CD4-positive, alpha-beta T cell treated with Interleukin-2 at 100 ng/mL for 4 hours (primary cell): ENCODE measurements around the gene DUSP19.
A peak's percentile ranks its signal among the peaks of the same experiment; 100 is the strongest.
"Not testable (repeated sequence)": the region's sequence is repeated elsewhere in the genome, so short reads cannot be mapped to it uniquely, and the experiment has no call there.

Experiments
- DNase-seq: peaks from one replicate; pipeline ENCODE4 v3.0.0-alpha.2; 2020; ENCODE audit warnings: low spot score

Gene DUSP19

GRCh38 chr2:183078464-183079138 lies at the start of gene DUSP19:
TSS of gene DUSP19 (plus strand) at chr2:183078747. CDS start at chr2:183078934, 187 bp downstream.
- peak; percentile 90 for DNase-seq

DNA sequence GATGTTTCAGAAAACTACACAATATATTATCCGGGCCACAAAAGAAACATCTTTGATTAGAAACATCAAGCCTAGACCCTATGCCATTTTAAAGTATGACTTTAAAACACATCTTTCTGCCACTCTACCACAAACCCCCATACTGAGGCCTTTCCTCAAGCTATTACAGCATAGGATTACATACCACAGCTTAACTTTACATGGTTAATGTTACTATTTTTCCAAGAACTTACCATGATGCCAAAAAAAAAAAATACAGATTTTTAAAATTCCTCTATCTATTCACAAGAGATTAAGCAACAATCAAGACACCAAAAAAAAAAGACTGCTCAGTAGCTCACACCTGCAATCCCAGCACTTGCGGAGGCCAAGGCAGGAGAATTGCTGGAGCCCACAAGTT lies 49.3 kb upstream of the DUSP19 start:
- DNase-seq, result no peak

DNA sequence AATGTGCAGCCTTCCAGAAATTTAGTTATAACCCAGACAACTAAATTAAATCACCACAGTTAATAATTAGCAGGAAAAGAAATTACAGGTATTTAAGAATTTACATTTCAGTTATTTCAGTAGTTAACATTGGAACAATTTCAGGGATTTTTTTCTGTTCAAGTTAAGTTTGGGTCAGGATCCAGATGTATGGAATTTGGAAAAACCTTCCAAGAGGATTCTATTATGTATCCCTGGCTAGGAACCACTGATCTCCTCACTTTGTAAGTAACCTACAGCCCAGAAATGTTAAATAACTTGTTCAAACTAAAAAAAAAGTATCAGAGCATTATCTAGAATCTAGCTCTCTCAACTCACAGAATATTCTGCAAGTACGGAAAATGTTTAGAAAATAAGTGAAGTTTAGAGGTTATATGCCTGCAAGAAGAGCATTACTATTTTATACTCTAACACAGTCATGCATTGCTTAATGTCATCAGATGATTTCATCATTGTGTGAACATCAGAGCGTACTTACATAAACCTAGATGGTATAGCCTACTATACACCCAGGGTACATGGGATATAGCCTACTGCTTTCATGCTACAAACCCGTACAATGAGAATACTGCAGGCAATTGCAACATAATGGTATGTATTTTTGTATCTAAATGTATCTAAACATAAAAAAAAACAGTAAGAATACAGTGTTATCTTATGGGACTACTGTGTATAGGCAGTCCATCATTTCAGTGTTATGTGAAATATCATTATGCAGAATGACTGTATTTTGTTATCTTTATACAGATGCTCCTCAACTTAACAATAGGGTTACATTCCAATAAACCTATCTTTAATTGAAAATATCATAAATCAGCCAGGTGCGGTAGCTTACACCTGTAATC lies 46.4 kb upstream of the DUSP19 start:
- no peak for DNase-seq

DNA sequence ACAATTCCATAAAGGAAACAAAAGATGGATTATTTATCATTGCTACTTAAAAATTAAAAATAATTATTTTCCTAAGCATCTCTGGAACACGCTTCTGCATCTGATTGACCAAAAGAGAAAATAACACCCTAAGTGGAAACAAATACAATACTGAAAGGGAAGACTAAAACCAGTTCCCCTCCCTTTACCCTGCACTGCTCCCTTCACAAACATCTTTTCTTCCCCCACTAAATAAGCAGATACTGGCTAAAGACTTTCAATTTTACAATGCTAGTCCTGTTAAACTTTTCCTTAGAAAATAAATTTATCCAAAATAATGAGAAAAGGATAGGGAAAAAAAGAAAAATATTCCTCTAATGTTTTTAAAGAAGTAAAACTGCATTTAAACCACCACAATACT lies 44.6 kb upstream of the DUSP19 start:
- no peak for DNase-seq

DNA sequence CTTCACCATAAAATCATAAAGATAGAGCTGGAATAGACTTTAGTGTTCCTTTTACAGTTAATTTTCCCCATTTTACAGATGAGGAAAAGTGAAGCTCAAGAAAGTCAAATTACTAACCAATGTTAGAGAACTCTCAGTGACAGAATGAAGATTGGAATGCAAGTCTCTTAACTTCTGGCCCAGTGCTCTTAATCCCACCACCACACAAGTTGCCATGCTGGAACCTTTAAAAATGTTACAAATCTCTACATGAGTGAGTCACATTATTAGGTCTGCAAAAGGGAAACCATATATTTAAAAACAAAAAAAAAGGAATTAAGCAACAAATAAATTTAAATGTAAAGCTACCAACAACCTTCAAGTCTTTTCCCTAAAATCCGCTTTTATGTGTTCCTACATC lies 43.7 kb upstream of the DUSP19 start:
- no peak for DNase-seq

DNA sequence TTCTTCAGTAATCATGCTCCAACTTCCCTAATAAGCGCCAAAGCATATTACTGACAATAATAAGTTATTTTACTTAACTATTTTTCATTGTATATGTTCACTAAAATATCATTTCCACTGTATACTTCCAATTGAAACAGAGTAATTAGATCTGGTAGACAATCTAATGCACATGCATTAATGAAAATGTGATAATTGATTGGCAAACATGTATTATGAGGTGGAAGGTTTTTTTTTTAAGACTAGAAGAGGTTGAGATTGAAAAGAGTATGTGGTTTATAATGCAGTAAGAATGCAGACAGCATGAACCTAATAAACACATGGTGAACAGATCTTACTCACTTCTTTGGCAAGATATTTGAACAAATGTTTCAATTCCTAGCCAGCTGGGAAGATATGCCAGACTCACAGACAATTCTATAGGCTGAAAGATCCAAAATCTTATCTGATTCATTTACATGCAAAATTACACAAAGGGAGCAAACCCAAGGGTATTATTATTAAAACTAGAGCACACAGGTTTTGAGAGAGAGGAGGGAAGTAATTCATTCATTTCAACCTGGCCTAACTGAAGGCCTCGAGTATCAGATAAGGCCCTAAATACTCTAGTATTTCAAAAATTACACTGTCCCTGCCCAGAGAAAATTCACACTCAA lies 43.1 kb upstream of the DUSP19 start:
- no peak for DNase-seq

DNA sequence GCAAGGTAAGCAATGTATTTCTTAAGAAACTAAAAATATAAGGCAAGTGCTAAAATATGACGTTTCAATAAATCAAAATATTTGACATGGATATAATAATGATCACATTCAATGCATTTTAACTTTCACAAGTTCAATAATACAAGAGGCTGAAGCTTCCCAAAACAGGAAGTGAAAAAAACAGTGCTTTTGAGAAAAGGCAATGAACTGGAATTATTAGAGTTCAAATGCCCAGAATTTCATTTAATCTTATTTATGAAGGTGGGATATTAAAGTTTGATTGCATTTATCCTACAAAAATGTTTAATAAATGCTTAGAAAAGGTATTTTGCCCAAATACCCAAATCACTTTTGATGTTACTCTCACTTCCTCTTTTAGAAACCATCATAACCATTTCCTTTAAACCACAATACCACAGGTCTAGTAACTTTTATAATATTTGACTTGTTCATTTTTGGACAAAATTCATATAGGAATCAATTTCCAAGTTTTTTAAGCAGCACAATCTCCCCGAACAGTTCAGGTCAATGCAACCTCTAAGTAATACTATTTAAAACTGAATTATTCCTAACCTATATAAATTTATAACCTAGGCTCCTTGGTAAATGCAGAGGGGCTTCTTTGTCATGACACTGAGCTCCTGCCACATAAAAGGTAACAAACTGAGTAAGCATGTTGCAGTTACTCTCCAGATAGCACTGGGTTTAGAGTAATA lies 42.4 kb upstream of the DUSP19 start:
- peak; percentile 20 for DNase-seq

- DNase-seq, result no peak
Observed at GRCh38 chr2:183037074-183037552, 41.4 kb upstream of the DUSP19 start.

- DNase-seq, result peak; percentile 30
Observed at GRCh38 chr2:183037553-183038340, 40.8 kb upstream of the DUSP19 start.

DNA sequence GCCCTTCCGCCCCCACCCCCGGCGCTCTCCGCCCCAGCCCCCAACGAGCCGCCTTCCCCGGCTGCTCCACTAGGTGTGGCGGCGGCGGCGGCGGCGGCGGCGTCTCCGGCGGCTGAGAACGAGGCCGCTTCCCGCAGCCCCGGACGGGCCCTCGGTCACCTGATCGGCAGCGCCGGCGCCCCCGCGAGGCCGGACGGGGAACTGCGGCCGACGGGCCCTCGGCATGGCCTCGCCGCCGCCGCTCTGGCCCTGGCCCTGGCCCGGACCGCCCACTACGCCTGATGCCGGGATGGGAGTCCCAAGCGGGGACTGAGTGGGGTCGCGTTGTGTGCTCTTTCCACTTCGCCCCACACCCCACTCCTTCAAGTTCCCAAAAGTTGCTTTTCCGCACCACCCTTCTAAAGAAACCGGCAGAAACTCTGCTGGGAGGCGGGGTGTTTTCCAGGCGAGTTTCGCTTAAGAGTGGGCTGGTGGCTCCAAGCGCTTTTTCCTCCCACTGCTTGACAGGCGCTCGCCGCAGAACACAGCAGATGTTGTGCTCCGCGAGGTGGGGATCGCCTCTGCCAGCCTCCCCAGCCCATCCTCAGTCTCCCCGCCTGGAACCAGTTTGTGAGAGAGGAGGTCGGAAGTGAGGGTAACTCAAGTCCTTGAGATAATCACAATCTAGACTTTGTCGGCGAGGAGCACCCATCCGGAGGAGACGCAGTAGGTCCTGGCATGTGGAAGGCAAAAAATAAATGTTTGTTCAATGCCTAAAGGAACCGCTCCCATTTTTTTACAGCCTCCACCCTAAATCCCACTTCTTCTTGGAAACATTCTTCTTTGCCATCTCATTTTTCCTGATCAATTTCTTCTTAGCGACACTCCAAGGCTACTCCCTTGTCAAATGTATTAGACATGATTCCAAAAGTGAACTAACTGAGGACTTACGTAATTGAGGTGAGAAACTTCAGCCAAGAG lies 39.9 kb upstream of the DUSP19 start, which contains the start of gene NCKAP1:
TSS of gene NCKAP1 (minus strand) at position 117 of the 960 bp plus-strand sequence. CDS start 358 bp downstream, outside the sequence.
- DNase-seq, result peak; percentile 85

GRCh38 chr2:183040604-183041003 lies 37.9 kb upstream of the DUSP19 start:
- no peak for DNase-seq

- not testable (repeated sequence) for DNase-seq
Observed at GRCh38 chr2:183043580-183043979, 35.0 kb upstream of the DUSP19 start.

DNA sequence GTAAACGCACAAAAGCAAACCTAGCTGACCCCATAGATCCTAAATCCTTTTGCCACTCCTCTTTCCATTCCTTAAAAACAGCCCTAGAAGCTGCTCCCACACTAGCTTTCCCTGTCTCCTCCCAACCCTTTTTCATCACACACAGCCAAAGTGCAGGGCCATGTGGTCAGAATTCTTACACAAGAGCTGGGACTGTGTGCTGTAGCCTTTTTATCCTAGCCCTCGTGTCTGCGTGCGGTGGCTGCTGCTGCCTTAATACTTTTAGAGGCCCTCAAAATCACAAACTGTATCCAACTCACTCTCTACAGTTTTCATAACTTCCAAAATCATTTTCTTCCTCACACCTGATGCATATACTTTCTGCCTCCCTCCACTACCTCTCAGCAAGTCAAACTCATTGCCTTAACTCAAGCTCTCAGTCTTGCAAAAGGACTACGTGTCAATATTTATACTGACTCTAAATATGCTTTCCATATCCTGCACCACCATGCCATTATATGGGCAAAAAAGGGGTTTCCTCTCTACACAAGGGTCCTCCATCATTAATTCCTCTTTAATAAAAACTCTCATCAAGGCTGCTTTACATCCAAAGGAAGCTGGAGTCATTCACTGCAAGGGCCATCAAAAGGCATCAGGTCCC lies 30.9 kb upstream of the DUSP19 start:
- not testable (repeated sequence) for DNase-seq

- no peak for DNase-seq
Observed at GRCh38 chr2:183049420-183049819, 29.1 kb upstream of the DUSP19 start.

DNA sequence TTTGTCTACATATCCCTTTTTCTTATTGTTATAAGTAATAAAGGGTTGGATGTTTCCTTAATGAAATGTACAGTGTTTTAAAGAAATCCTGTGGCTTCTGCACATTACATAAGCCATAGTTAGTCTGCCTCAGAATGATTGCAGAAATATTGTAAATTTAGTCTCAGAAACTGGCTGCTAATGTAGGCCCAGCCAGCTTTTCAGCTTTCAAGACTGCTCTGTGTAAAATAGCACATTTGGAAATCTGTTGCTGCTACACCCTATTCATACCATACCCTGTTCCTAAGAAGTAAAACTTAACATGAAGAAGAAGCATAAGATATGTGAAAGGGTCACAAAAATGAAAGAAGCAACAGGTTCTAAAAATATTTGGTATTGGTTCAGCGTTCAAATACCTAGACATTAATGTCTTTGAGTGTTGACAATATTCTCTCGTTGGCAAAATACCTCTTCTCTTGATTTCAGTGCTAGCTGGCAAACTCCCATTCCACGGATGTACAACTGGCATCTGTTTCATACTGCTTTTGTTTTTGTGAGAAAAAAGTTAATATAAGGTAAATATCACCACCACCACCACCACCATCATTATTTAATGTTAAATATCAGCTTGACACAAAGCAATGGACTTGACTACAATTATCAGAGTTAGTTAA lies 21.1 kb upstream of the DUSP19 start:
- DNase-seq, result no peak

DNA sequence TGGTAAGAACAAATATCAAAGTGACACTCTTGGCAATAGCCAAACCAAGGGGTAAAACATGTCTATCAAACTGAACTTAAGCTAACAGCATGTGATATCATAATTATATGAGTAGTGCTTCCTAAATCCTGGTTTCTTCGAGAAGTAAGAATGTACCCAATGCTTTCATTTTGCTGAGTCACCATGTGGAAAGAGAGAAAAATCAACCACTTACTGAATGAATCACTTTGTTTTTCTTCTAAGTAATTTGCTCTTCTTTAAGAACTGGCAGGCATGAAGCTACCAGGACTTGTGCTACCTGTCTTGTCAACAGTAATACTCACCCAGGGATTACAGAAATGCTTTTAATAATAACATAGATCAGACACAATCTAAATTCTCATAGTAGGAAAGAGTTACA lies 19.0 kb upstream of the DUSP19 start:
- no peak for DNase-seq

DNA sequence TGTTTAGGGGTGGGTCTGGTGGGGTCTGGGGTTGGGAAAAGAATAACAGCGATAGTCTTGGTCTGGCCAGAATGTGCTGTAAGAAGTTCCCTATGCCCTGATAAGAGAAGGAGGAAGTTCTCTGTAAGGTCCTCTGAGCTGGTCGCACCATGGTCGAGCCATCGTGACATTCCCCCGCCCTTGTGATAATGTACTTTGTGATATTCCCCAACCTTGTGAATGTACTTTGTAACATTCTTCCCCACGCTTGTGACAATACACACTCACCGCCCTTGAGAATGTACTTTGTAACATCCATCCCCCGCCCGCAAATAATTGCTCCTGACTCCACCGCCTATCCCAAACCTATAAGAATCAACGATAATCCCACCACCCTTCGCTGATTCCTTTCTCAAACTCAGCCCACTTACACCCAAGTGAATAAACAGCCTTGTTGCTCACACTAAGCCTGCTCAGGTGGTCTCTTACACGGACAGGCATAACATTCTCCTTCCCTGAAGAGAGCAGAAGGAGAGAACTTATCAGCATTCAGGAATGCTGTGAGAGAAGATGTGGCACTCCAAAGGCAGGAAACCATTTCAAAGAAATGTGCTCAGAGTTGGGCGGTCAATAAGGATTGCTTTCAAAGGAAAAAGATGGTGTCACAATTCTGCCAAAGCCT lies 17.8 kb upstream of the DUSP19 start:
- DNase-seq, result no peak

GRCh38 chr2:183063083-183063482 lies 15.5 kb upstream of the DUSP19 start:
- no peak for DNase-seq
